ENCODE data around the gene UQCR10.

UQCR10 gene

DNA sequence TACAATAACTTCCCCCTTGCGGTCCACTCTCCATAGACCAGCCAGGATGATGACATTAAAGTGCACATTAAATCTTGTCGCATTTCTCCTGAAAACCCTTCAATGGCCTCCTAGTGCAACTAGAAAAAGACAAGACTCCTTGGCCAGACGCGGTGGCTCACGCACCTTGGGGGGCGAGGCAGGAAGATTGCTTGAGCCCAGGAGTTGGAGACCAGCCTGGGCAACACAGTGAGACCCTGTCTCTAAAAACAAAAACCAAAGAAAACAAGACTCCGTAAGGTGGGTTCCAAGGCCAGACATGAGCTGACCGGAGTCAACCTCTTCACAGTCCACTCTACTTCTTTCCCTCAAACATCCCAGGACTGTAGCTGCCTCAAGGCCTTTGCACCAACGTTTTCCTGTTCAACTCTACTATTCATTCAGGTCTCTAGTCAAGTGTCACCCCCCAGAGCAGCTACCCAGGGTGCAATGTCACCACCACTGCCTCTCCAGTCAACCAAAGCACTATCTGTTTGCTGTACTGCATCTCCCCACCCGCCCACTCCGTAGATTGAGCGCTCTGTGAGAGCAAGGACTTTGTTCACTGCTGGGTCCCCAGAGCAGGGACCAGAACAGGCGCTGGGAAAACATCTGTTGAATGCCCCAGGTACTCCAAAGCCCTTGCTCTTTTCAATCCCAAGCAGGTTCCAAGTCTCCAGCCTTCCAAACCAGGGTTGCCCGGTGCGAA is 1.1 kb upstream of the UQCR10 start:
- DNase-seq: no peak

- peak; percentile 95 for DNase-seq
Observed at GRCh38 chr22:29766632-29767170, 468 bp upstream of the UQCR10 start, which contains the start of gene ZMAT5. Gene ZMAT5, minus strand, starts transcription at chr22:29767007. Its CDS starts 18,463 bp downstream, at chr22:29748544.

GRCh38 chr22:29768052-29768693 is 1.0 kb downstream of the UQCR10 start:
- no peak for DNase-seq

GRCh38 chr22:29769723-29770321 is 2.7 kb downstream of the UQCR10 start:
- no peak for DNase-seq

- peak; percentile 15 for DNase-seq
Observed at GRCh38 chr22:29772170-29772641, 5.0 kb downstream of the UQCR10 start.

DNA sequence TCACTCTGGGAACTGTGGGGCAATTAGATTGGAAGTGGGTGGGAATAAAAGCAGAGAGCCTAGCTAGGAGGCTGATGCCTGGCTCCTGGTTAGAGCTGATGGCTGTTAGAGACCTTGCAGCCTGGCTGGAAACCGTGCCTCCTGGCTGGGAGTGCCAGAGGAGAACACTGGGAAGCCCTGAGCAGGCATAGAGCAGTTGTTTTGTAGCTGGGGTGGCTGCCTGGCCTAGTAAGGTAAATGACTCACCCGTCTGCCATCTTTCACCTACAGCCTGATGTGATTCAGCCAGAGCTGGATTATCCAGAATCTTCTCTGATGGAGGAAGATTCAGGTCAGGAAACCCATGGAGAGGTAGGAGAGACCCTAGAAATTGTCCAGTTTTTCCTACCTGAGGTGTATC is 6.1 kb downstream of the UQCR10 start:
- DNase-seq: no peak

DNA sequence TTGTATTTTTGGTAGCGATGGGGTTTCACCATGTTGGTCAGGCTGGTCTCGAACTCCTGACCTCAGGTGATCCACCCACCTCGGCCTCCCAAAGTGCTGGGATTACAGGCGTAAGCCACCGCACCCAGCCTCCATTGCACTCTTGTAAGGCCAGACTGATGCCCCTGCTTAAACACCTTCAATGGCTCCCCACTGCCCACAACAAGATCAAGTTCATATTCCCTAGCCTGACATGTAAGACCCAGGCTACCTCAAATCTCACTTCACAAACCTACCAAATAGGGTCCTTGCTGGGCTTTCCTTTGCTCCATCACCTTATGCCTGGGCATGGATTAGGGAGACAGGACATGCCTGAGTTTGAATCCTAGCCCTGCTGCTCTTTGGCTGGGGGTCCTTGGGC is 13.1 kb downstream of the UQCR10 start:
- DNase-seq: no peak

- peak; percentile 27 for DNase-seq
Observed at GRCh38 chr22:29780748-29781676, 13.8 kb downstream of the UQCR10 start.

GRCh38 chr22:29782061-29782845 is 15.1 kb downstream of the UQCR10 start:
- peak; percentile 19 for DNase-seq

GRCh38 chr22:29784451-29785361 is 17.5 kb downstream of the UQCR10 start:
- DNase-seq: peak; percentile 60

- DNase-seq: no peak
Observed at GRCh38 chr22:29786031-29786430, 18.9 kb downstream of the UQCR10 start.

GRCh38 chr22:29787371-29787980 is 20.3 kb downstream of the UQCR10 start:
- DNase-seq: no peak

GRCh38 chr22:29788339-29789279 is 21.4 kb downstream of the UQCR10 start:
- DNase-seq: no peak

- no peak for DNase-seq
Observed at GRCh38 chr22:29790061-29790460, 22.9 kb downstream of the UQCR10 start.

- DNase-seq: no peak
Observed at GRCh38 chr22:29793396-29793795, 26.2 kb downstream of the UQCR10 start.

DNA sequence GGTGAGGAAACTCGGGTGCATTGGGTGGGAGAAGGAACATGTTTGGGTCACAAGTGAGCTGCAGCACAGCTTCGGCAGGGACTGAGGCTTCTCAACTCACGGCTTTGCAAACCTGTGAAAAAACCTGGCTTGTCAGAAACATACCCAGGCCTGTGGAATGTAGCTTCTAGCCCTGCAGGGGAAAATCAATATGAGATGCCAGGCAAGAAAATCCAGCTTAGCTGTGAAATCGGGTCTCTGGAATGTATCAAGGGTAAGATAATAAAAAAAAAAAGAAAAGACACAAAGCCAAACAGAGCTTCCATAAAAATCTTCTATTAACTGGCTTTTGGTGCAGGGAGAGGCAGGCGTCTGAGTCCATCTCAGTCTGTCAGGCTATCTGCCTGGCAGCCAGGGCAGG is 28.5 kb downstream of the UQCR10 start:
- DNase-seq: no peak

DNA sequence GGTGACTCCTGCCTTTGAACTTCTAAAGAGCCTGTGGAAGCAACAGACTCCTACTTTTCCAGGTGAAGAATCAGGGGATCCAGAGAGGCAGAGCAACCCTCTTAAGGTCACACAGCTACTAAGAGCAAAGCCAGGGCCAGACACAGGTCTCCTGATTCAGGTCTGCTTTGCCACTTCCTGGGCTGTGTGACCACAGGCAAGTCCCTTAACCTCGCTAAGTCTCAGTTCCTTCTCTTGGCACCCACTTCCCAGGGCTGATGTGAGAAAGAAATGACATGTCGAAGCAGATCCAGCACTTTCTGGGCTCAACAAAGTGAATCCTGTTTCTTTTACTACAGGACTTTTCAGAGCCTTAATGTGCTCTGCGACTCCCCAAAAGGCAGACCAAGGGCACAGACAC is 30.2 kb downstream of the UQCR10 start:
- peak; percentile 15 for DNase-seq

DNA sequence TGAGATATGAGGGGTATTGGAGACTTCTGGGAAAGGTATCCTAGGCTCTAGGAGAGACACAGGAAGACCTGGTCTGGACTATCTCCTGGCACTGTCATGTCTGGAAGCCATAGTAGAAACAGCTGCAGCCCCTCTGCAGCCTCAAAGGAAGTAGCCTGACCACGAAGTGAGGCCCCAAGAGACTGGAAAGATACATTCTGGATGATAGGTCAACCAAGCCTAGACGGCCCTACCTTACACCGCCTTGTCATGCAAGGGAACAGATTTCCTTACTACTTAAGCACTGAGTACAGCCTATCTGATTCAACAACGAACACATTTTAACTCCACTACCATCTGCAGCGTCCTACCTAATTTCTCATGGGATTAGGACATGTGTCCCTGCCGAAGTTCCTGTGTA is 31.1 kb downstream of the UQCR10 start:
- no peak for DNase-seq

DNA sequence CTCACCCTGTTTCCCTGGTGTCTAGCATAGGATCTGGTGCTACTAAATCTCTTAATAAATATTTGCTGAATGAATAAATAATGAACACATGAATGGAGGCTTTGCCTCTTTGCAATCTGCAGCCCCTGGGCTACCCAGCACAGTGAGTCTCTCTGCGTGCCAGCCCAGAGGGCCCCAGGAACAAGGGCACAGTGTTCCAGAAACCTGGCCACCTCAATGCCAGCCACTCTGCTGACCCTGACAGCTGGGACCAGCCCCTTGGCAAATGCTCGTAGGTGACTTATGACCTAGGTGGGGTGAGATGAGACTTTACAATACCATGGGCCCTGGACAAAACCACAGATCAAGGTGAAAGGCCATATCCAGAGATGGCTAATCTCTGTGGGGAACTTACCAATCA is 31.6 kb downstream of the UQCR10 start:
- no peak for DNase-seq

Data from midbrain (tissue), 1 donor.